ENCODE results near the gene LYSET. TPM values are rescaled to one million over a fixed set of nuclear protein-coding genes. Genes with fewer than 3 reads are reported as not detected.
A peak's percentile ranks its signal among the peaks of the same experiment; 100 is the strongest.

The LYSET gene
- total RNA-seq, 4 donors from 2014 or later: 0.51 to 21.8 (median 14.4) TPM

DNA sequence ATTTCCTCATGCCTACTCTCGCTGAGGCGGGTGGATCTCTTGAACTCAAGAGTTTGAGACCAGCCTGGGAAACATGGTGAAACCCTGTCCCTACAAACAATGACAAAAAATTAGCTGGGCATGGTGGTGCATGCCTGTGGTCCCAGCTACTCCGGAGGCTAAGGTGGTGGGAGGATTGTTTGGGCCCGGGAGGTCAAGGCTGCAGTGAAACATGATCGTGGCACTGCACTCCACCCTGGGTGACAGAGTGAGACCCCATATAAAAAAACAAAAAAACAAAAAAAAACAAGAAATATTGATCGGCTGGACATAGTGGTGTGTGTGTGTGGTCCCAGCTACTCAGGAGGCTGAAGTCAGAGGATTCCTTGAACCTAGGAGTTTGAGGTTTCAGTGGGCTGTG is 9.6 kb upstream of the LYSET start:
- Histone ChIP-seq H3K9me3 (no peaks in the 10 kb centered on the region), H3K36me3 (no peaks in the 10 kb centered on the region), H3K4me1 (no peaks in the 10 kb centered on the region), H3K27ac (no peak overlapping the region), H3K4me3 (no peak overlapping the region), H3K27me3 (no peaks in the 10 kb centered on the region)
- TF ChIP-seq, protein P1, sequence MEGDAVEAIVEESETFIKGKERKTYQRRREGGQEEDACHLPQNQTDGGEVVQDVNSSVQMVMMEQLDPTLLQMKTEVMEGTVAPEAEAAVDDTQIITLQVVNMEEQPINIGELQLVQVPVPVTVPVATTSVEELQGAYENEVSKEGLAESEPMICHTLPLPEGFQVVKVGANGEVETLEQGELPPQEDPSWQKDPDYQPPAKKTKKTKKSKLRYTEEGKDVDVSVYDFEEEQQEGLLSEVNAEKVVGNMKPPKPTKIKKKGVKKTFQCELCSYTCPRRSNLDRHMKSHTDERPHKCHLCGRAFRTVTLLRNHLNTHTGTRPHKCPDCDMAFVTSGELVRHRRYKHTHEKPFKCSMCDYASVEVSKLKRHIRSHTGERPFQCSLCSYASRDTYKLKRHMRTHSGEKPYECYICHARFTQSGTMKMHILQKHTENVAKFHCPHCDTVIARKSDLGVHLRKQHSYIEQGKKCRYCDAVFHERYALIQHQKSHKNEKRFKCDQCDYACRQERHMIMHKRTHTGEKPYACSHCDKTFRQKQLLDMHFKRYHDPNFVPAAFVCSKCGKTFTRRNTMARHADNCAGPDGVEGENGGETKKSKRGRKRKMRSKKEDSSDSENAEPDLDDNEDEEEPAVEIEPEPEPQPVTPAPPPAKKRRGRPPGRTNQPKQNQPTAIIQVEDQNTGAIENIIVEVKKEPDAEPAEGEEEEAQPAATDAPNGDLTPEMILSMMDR (IDR thresholded peaks at IDR 0.05): no peak
- TF ChIP-seq POLR2A (IDR thresholded peaks at IDR 0.05): no peak
- no peak for DNase-seq
- intact Hi-C loops (cut with DNase I; ENCODE audit: low total_unique reads): no loop called here

DNA sequence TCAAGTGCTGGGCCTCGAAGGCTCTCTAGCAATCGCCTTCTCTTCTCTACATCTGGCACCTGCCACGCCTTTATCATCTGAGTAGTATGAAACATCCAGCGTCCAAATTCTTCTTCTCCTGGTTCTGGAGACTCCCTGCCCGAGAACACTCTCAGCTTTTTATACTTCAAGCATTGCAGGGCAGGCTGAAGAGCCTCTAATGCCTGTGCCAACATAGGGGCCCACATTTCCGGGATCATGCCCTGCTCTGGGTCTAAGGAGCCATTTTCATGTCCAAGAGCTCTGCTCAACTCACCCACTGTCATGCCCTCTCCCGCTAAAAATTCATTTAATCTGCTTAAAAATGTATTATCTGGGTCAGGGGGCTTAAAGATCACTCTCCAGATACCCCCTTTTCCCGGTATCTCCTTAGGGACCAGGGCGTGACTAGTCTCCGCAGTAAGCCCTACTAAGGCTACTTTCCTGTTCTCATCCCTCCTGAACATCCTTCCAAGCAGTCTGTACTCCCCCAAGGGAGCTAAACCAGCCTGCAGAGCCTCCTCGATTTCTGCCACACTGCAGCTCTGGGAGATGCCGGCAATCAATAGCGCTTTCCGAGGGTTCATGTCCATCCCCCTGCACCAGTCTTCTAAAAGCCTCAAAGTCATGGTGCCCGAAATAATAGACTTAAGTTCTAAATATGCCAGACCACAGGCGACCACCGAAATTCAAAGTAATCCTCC is 1.4 kb upstream of the LYSET start:
- peak overlapping the region; percentile 70 to 95 for H3K4me3 ChIP-seq
- intact Hi-C loops (cut with DNase I; ENCODE audit: low total_unique reads): no loop called here
- no peaks in the 10 kb centered on the region for H3K4me1 ChIP-seq
- no peaks in the 10 kb centered on the region for H3K27me3 ChIP-seq
- DNase-seq: no peak
- H3K36me3 ChIP-seq: no peaks in the 10 kb centered on the region
- no peaks in the 10 kb centered on the region for H3K9me3 ChIP-seq
- peak overlapping the region; percentile 88 for H3K27ac ChIP-seq
- no peak for TF ChIP-seq POLR2A (IDR thresholded peaks at IDR 0.05)
- TF ChIP-seq, protein P1 (IDR thresholded peaks at IDR 0.05): no peak

DNA sequence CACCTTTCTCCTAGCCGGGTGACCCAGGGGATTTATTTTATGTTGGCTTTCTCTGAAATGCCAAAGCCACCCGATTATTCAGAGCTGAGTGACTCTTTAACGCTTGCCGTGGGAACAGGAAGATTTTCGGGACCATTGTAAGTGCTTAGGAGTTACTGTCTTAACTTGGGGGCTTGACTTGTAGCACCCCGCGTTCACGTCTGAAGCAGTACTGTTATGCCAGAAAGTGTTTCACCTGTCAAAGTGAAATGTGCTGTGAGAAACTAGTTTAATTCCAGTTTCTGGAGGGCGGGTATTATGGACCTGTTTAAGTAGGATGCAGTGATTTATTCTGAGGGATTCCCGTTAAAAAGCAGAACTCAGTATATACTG is 218 bp downstream of the LYSET start:
- H3K27me3 ChIP-seq: no peaks in the 10 kb centered on the region
- intact Hi-C loops (cut with DNase I; ENCODE audit: low total_unique reads): no loop called here
- TF ChIP-seq, protein P1 (IDR thresholded peaks at IDR 0.05): no peak
- TF ChIP-seq POLR2A (IDR thresholded peaks at IDR 0.05): no peak
- H3K4me3 ChIP-seq: peak overlapping the region; percentile 70 to 95
- no peaks in the 10 kb centered on the region for H3K36me3 ChIP-seq
- no peaks in the 10 kb centered on the region for H3K4me1 ChIP-seq
- H3K27ac ChIP-seq: peak overlapping the region; percentile 88
- DNase-seq: no peak
- no peaks in the 10 kb centered on the region for H3K9me3 ChIP-seq

DNA sequence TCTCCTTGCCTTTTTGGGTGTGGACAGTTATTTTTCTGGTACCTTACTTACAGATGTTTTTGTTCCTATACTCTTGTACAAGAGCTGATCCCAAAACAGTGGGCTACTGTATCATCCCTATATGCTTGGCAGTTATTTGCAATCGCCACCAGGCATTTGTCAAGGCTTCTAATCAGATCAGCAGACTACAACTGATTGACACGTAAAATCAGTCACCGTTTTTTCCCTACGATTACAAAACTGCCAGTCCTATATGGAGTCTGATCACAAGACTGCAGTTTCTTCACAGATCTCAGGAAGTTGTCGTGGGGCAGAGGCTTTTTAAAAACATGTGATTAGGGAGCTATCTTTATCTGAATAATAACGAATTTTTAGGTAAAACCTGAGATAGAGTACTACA is 1.3 kb downstream of the LYSET start:
- intact Hi-C loops (cut with DNase I; ENCODE audit: low total_unique reads): no loop called here
- Histone ChIP-seq H3K27me3 (no peaks in the 10 kb centered on the region), H3K27ac (no peak overlapping the region), H3K36me3 (no peaks in the 10 kb centered on the region), H3K9me3 (no peaks in the 10 kb centered on the region), H3K4me3 (no peak overlapping the region), H3K4me1 (no peaks in the 10 kb centered on the region)
- no peak for TF ChIP-seq POLR2A (IDR thresholded peaks at IDR 0.05)
- TF ChIP-seq, protein P1 (IDR thresholded peaks at IDR 0.05): no peak
- DNase-seq: no peak

DNA sequence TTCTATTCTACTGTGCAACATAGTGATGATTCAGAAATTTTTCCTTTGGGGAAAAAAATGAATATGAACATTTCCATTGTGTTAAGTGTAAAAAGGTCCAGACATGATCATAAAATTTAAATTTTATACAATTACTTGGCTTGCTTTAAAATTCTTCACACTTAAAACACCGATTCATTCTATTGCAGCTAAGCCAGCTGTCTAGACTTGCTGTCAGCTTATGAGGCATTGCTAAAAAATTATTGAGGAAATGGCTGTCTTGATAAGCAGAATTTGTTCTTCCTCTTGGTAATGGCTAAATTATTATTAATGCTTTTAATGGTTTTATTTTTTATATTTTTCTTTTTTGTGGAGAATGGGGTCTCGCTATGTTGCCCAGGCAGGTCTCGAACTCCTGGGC is 1.8 kb downstream of the LYSET start:
- DNase-seq: no peak
- Histone ChIP-seq H3K27me3 (no peaks in the 10 kb centered on the region), H3K36me3 (no peaks in the 10 kb centered on the region), H3K4me1 (no peaks in the 10 kb centered on the region), H3K27ac (no peak overlapping the region), H3K4me3 (no peak overlapping the region), H3K9me3 (no peaks in the 10 kb centered on the region)
- intact Hi-C loops (cut with DNase I; ENCODE audit: low total_unique reads): no loop called here
- TF ChIP-seq POLR2A (IDR thresholded peaks at IDR 0.05): no peak
